ENCODE results near the gene PDZD2.
A peak's percentile ranks its signal among the peaks of the same experiment; 100 is the strongest.
"Not testable (repeated sequence)": the region's sequence is repeated elsewhere in the genome, so short reads cannot be mapped to it uniquely, and the experiment has no call there.

Gene PDZD2

DNA sequence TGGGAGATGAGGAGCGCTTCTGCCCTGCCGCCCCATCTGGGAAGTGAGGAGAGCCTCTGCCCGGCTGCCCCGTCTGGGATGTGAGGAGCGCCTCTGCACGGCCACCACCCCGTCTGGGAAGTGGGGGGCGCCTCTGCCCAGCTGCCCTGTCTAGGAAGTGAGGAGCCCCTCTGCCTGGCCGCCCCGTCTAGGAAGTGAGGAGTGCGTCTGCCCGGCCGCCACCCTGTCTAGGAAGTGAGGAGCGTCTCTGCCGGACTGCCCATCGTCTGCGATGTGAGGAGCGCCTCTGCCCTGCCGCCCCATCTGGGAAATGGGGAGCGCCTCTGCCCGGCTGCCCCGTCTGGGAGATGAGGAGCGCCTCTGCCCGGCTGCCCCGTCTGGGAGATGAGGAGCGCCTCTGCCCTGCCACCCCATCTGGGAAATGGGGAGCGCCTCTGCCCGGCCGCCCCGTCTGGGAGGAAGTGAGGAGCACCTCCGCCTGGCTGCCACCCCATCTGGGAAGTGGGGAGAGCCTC, 401.3 kb downstream of the PDZD2 start:
- H3K27me3 ChIP-seq (ENCODE audit: insufficient read depth, low read length), result not testable (repeated sequence)
- WGBS (ENCODE audit: extremely low coverage, insufficient coverage, insufficient read length), result no CpG with 5 or more reads among the region's 31 CpGs
- H3K9me3 ChIP-seq (ENCODE audit: insufficient read depth, low read depth, low read length), result peaks cover 21% of the 10 kb centered on the region

DNA sequence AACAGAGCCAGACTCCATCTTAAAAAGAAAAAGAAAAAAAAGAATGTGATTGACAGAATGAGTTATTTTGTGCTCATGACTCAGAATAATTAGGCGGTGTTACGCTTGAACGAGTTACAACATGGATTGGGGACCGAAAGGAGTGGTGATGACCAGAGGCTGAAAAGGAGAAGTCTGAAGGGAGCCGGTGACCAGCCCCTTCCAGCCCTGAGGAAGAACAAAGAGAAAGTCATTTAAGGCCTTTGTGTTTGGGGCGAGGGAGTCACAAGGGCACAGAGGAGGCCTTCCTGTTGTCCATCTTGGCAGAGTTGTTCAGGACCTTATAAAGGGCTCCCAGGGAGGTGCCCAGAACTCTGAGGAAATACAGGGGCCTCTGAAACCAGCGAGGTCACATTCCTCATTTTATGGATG, 403.6 kb downstream of the PDZD2 start:
- Histone ChIP-seq H3K23ac (ENCODE audit: low read length) (no peak overlapping the region), H4K12ac (ENCODE audit: low read depth, low read length) (no peak overlapping the region), H2BK5ac (ENCODE audit: low read depth, low read length, poor library complexity) (no peak overlapping the region), H2AFZ (ENCODE audit: insufficient read depth, low read length, poor library complexity) (peak overlapping the region; percentile 52), H3K79me1 (ENCODE audit: low read length) (no peaks in the 10 kb centered on the region), H3K4me1 (ENCODE audit: control insufficient read depth in 1 of 2, insufficient read depth in 2 of 2, low read length in 2 of 2) (peaks cover 8 to 10% of the 10 kb centered on the region in 2 experiments), H3K4me2 (ENCODE audit: low read length) (no peak overlapping the region), H4K8ac (ENCODE audit: low read depth, low read length) (peak overlapping the region; percentile 14), H2BK120ac (ENCODE audit: insufficient read depth, low read length, poor library complexity) (peak overlapping the region; percentile 25), H3K27me3 (ENCODE audit: insufficient read depth, low read length) (no peaks in the 10 kb centered on the region), H2BK12ac (ENCODE audit: low read length) (no peak overlapping the region), H3K4me3 (ENCODE audit: low read depth, low read length) (no peak overlapping the region), H4K91ac (ENCODE audit: low read depth, low read length) (no peak overlapping the region), H3K9me3 (ENCODE audit: insufficient read depth, low read depth, low read length) (peaks cover 21% of the 10 kb centered on the region), H3K79me2 (ENCODE audit: control insufficient read depth, insufficient read depth, low read length, poor library complexity) (no peaks in the 10 kb centered on the region), H3K9ac (ENCODE audit: low read length) (no peak overlapping the region), H2AK5ac (ENCODE audit: low read length) (no peak overlapping the region), H3K27ac (ENCODE audit: low read depth, low read length) (peak overlapping the region; percentile 68), H3K4ac (ENCODE audit: low read depth, low read length) (no peak overlapping the region), H3K18ac (ENCODE audit: low read length) (no peak overlapping the region), H3K14ac (ENCODE audit: low read length) (no peak overlapping the region), H3K36me3 (ENCODE audit: control insufficient read depth in 1 of 2, insufficient read depth in 2 of 2, low read length in 2 of 2) (peaks cover 3 to 9% of the 10 kb centered on the region in 2 experiments)
- WGBS (ENCODE audit: extremely low coverage, insufficient coverage, insufficient read length), result no CpG with 5 or more reads among the region's 7 CpGs
- peak; percentile 27 to 53 for DNase-seq

More for the DNA sequence above, 401.3 kb downstream of the PDZD2 start:
- not testable (repeated sequence) for H3K36me3 ChIP-seq (ENCODE audit: control insufficient read depth in 1 of 2, insufficient read depth in 2 of 2, low read length in 2 of 2); H2BK5ac ChIP-seq (ENCODE audit: low read depth, low read length, poor library complexity); H3K4me1 ChIP-seq (ENCODE audit: control insufficient read depth in 1 of 2, insufficient read depth in 2 of 2, low read length in 2 of 2); H4K91ac ChIP-seq (ENCODE audit: low read depth, low read length); H4K12ac ChIP-seq (ENCODE audit: low read depth, low read length); H2AK5ac ChIP-seq (ENCODE audit: low read length); H3K18ac ChIP-seq (ENCODE audit: low read length); H3K4ac ChIP-seq (ENCODE audit: low read depth, low read length); H3K79me1 ChIP-seq (ENCODE audit: low read length); H4K8ac ChIP-seq (ENCODE audit: low read depth, low read length); DNase-seq; H3K27ac ChIP-seq (ENCODE audit: low read depth, low read length); H3K79me2 ChIP-seq (ENCODE audit: control insufficient read depth, insufficient read depth, low read length, poor library complexity); H3K23ac ChIP-seq (ENCODE audit: low read length); H3K4me2 ChIP-seq (ENCODE audit: low read length); H2AFZ ChIP-seq (ENCODE audit: insufficient read depth, low read length, poor library complexity); H2BK120ac ChIP-seq (ENCODE audit: insufficient read depth, low read length, poor library complexity); H3K9ac ChIP-seq (ENCODE audit: low read length); H2BK12ac ChIP-seq (ENCODE audit: low read length); H3K4me3 ChIP-seq (ENCODE audit: low read depth, low read length); H3K14ac ChIP-seq (ENCODE audit: low read length)

DNA sequence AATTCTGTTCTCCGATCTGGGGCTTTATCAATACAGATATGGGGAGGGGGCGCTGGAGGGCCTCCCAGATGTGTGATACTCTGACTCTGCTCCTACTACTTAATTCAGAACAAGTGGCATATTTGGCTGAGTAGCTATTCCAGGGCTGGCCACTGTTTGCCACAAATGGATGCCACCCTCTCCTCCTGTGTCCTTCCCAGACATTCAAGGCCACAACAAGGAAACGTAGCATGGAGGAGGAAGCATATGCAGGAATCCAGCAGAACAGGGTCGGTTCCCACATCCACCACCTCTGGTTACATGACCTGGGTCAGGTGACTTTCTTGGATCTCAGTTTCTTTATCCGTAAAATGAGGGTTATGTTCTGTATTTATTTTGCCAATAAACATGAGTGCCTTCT, 404.2 kb downstream of the PDZD2 start:
- Histone ChIP-seq H3K36me3 (ENCODE audit: control insufficient read depth in 1 of 2, insufficient read depth in 2 of 2, low read length in 2 of 2) (peaks cover 3 to 9% of the 10 kb centered on the region in 2 experiments), H3K4me3 (ENCODE audit: low read depth, low read length) (no peak overlapping the region), H4K12ac (ENCODE audit: low read depth, low read length) (no peak overlapping the region), H2BK120ac (ENCODE audit: insufficient read depth, low read length, poor library complexity) (no peak overlapping the region), H3K9ac (ENCODE audit: low read length) (no peak overlapping the region), H3K4me1 (ENCODE audit: control insufficient read depth in 1 of 2, insufficient read depth in 2 of 2, low read length in 2 of 2) (peaks cover 8 to 10% of the 10 kb centered on the region in 2 experiments), H2AK5ac (ENCODE audit: low read length) (no peak overlapping the region), H3K79me1 (ENCODE audit: low read length) (no peaks in the 10 kb centered on the region), H2AFZ (ENCODE audit: insufficient read depth, low read length, poor library complexity) (no peak overlapping the region), H3K9me3 (ENCODE audit: insufficient read depth, low read depth, low read length) (peaks cover 21% of the 10 kb centered on the region), H3K79me2 (ENCODE audit: control insufficient read depth, insufficient read depth, low read length, poor library complexity) (no peaks in the 10 kb centered on the region), H4K91ac (ENCODE audit: low read depth, low read length) (no peak overlapping the region), H3K4ac (ENCODE audit: low read depth, low read length) (no peak overlapping the region), H3K27ac (ENCODE audit: low read depth, low read length) (peak overlapping the region; percentile 6), H3K27me3 (ENCODE audit: insufficient read depth, low read length) (no peaks in the 10 kb centered on the region), H3K14ac (ENCODE audit: low read length) (no peak overlapping the region), H2BK5ac (ENCODE audit: low read depth, low read length, poor library complexity) (no peak overlapping the region), H4K8ac (ENCODE audit: low read depth, low read length) (no peak overlapping the region), H3K18ac (ENCODE audit: low read length) (no peak overlapping the region), H3K4me2 (ENCODE audit: low read length) (peak overlapping the region; percentile 0), H2BK12ac (ENCODE audit: low read length) (peak overlapping the region; percentile 3), H3K23ac (ENCODE audit: low read length) (no peak overlapping the region)
- WGBS (ENCODE audit: extremely low coverage, insufficient coverage, insufficient read length), result no CpG with 5 or more reads among the region's 5 CpGs
- peak in 1 of 2 donors; percentile 43 for DNase-seq

DNA sequence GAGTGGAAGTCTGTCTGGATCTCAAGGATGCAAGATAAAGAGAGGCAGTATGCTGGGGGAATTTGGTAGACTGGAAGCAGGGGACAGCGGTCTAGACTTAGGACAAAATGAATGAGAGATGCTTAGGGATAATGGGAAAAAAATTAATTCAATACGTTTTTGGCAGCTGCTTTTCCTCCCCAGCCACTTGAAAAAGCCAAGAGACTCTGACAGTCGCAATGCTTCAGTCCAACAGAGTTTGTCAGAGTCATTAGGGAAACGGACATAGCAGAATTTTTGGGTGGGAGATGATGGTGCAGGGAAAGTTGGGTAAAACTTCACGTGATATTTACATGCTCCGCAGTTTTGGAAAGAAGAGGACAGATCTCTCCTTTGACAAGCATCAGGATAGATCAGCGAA, 405.5 kb downstream of the PDZD2 start:
- DNase-seq, result no peak
- Histone ChIP-seq H3K18ac (ENCODE audit: low read length) (no peak overlapping the region), H3K27ac (ENCODE audit: low read depth, low read length) (no peak overlapping the region), H3K36me3 (ENCODE audit: control insufficient read depth in 1 of 2, insufficient read depth in 2 of 2, low read length in 2 of 2) (peaks cover 3 to 7% of the 10 kb centered on the region in 2 experiments), H3K4me2 (ENCODE audit: low read length) (no peak overlapping the region), H3K9me3 (ENCODE audit: insufficient read depth, low read depth, low read length) (peaks cover 12% of the 10 kb centered on the region), H3K4ac (ENCODE audit: low read depth, low read length) (no peak overlapping the region), H3K79me2 (ENCODE audit: control insufficient read depth, insufficient read depth, low read length, poor library complexity) (no peaks in the 10 kb centered on the region), H2AK5ac (ENCODE audit: low read length) (no peak overlapping the region), H4K12ac (ENCODE audit: low read depth, low read length) (no peak overlapping the region), H4K91ac (ENCODE audit: low read depth, low read length) (no peak overlapping the region), H3K14ac (ENCODE audit: low read length) (no peak overlapping the region), H2AFZ (ENCODE audit: insufficient read depth, low read length, poor library complexity) (no peak overlapping the region), H3K4me1 (ENCODE audit: control insufficient read depth in 1 of 2, insufficient read depth in 2 of 2, low read length in 2 of 2) (peaks cover 8 to 10% of the 10 kb centered on the region in 2 experiments), H3K4me3 (ENCODE audit: low read depth, low read length) (no peak overlapping the region), H2BK120ac (ENCODE audit: insufficient read depth, low read length, poor library complexity) (no peak overlapping the region), H2BK5ac (ENCODE audit: low read depth, low read length, poor library complexity) (no peak overlapping the region), H4K8ac (ENCODE audit: low read depth, low read length) (no peak overlapping the region), H3K27me3 (ENCODE audit: insufficient read depth, low read length) (no peaks in the 10 kb centered on the region), H3K23ac (ENCODE audit: low read length) (no peak overlapping the region), H3K79me1 (ENCODE audit: low read length) (no peaks in the 10 kb centered on the region), H2BK12ac (ENCODE audit: low read length) (no peak overlapping the region), H3K9ac (ENCODE audit: low read length) (no peak overlapping the region)
- no CpG with 5 or more reads among the region's 7 CpGs for WGBS (ENCODE audit: extremely low coverage, insufficient coverage, insufficient read length)
